Mesendoderm (in vitro differentiated cells): ENCODE results near the gene SRRM4.
"Not testable (repeated sequence)": the region's sequence is repeated elsewhere in the genome, so short reads cannot be mapped to it uniquely, and the experiment has no call there.

Experiments used
- DNase-seq: peaks from one replicate; pipeline ENCODE4 v3.0.0; 2013
- H2AK5ac ChIP-seq: 2 replicates; pipeline ENCODE4 v1.6.1; 2013; ENCODE audit warnings: low read length, inconsistent platforms
- H2BK120ac ChIP-seq: 2 replicates; pipeline ENCODE4 v1.6.1; 2013; ENCODE audit warnings: low read depth, mild to moderate bottlenecking, low read length, moderate library complexity, mixed read lengths
- H2BK15ac ChIP-seq: replicated peaks from 2 replicates; pipeline ENCODE4 v1.6.1; 2013; ENCODE audit warnings: low read depth, mild to moderate bottlenecking, moderate library complexity
- H2BK5ac ChIP-seq: 2 replicates; pipeline ENCODE4 v1.6.1; 2013; ENCODE audit warnings: low read length, inconsistent platforms
- H3K18ac ChIP-seq: 2 replicates; pipeline ENCODE4 v1.6.1; 2013; ENCODE audit warnings: mild to moderate bottlenecking, low read length, mixed read lengths
- H3K23ac ChIP-seq: one replicate; pipeline ENCODE4 v1.6.1; 2013; ENCODE audit warnings: low read length
- H3K27ac ChIP-seq: 2 replicates; pipeline ENCODE4 v1.5.1; 2013; ENCODE audit warnings: low read depth, mild to moderate bottlenecking, inconsistent platforms, low read length, moderate library complexity
- H3K27me3 ChIP-seq: 2 replicates; pipeline ENCODE4 v1.6.1; 2013; ENCODE audit warnings: low read length, control low read depth, mild to moderate bottlenecking, inconsistent platforms; ENCODE audit not compliant: insufficient read depth, poor library complexity
- H3K36me3 ChIP-seq: 2 replicates; pipeline ENCODE4 v1.6.1; 2013; ENCODE audit warnings: low read length, inconsistent platforms; ENCODE audit not compliant: control insufficient read depth, insufficient read depth
- H3K4ac ChIP-seq: one replicate; pipeline ENCODE4 v1.6.1; 2013; ENCODE audit warnings: low read depth, mild to moderate bottlenecking, low read length, moderate library complexity
- H3K4me1 ChIP-seq: 2 replicates; pipeline ENCODE4 v1.6.1; 2013; ENCODE audit warnings: low read depth, low read length, inconsistent platforms; ENCODE audit not compliant: control insufficient read depth
- H3K4me2 ChIP-seq: 2 replicates; pipeline ENCODE4 v1.6.1; 2013; ENCODE audit warnings: low read length
- H3K4me3 ChIP-seq: 2 replicates; pipeline ENCODE4 v1.5.1; 2013; ENCODE audit warnings: mild to moderate bottlenecking, low read length
- H3K56ac ChIP-seq: one replicate; pipeline ENCODE4 v1.6.1; 2013; ENCODE audit warnings: low read length
- H3K79me1 ChIP-seq: 2 replicates; pipeline ENCODE4 v1.6.1; 2013; ENCODE audit warnings: low read length, inconsistent platforms
- H3K79me2 ChIP-seq: 2 replicates; pipeline ENCODE4 v1.6.1; 2013; ENCODE audit warnings: mild to moderate bottlenecking, low read length; ENCODE audit not compliant: control insufficient read depth, insufficient read depth
- H3K9ac ChIP-seq: 2 replicates; pipeline ENCODE4 v1.6.1; 2013; ENCODE audit warnings: low read length, inconsistent platforms
- H4K5ac ChIP-seq: one replicate; pipeline ENCODE4 v1.6.1; 2013; ENCODE audit warnings: low read length
- H4K8ac ChIP-seq: one replicate; pipeline ENCODE4 v1.6.1; 2013; ENCODE audit warnings: low read depth, mild to moderate bottlenecking, control low read depth, low read length, moderate library complexity
- WGBS: extraction: QIAGEN DNeasy Blood & Tissue Kit; methylation state at CpG from one replicate; pipeline ENCODE4 v1.1.7; 2013; ENCODE audit warnings: low lambda C conversion rate, missing lambda C conversion rate; ENCODE audit not compliant: insufficient coverage; ENCODE audit errors: extremely low coverage; 5-methylcytosine and 5-hydroxymethylcytosine counted together

SRRM4 gene

GRCh38 chr12:119005085-119005484 lies 23.7 kb downstream of the SRRM4 start:
- Histone ChIP-seq H4K8ac (no peak overlapping the region), H3K27ac (no peak overlapping the region)
- WGBS, result no CpG with 5 or more reads among the region's 5 CpGs

GRCh38 chr12:119005913-119006312 lies 24.6 kb downstream of the SRRM4 start:
- Histone ChIP-seq H2BK5ac (no peak overlapping the region), H3K79me2 (no peaks in the 10 kb centered on the region), H3K36me3 (no peaks in the 10 kb centered on the region), H3K4me3 (no peak overlapping the region), H4K8ac (no peak overlapping the region), H3K18ac (no peak overlapping the region), H3K23ac (no peak overlapping the region), H3K56ac (no peak overlapping the region), H2BK15ac (no peak overlapping the region), H2BK120ac (no peak overlapping the region), H3K27me3 (no peaks in the 10 kb centered on the region), H3K4ac (no peak overlapping the region), H3K9ac (no peak overlapping the region), H3K4me2 (no peak overlapping the region), H2AK5ac (no peak overlapping the region), H3K79me1 (no peaks in the 10 kb centered on the region), H3K4me1 (peaks cover 11% of the 10 kb centered on the region), H3K27ac (no peak overlapping the region), H4K5ac (no peak overlapping the region)
- peak; percentile 27 for DNase-seq
- WGBS, result no CpG with 5 or more reads among the region's 4 CpGs

More at GRCh38 chr12:119005085-119005484, 23.7 kb downstream of the SRRM4 start:
- peaks cover 11% of the 10 kb centered on the region for H3K4me1 ChIP-seq
- no peaks in the 10 kb centered on the region for H3K27me3 ChIP-seq
- no peak overlapping the region for H3K56ac ChIP-seq
- H3K4me2 ChIP-seq, result no peak overlapping the region
- H2BK15ac ChIP-seq, result no peak overlapping the region
- no peak overlapping the region for H3K23ac ChIP-seq
- no peak overlapping the region for H2BK5ac ChIP-seq
- H3K18ac ChIP-seq, result no peak overlapping the region
- no peaks in the 10 kb centered on the region for H3K79me2 ChIP-seq
- no peak overlapping the region for H2AK5ac ChIP-seq
- H3K36me3 ChIP-seq, result no peaks in the 10 kb centered on the region
- H3K4me3 ChIP-seq, result no peak overlapping the region
- H2BK120ac ChIP-seq, result no peak overlapping the region
- H3K9ac ChIP-seq, result no peak overlapping the region
- H4K5ac ChIP-seq, result no peak overlapping the region
- H3K4ac ChIP-seq, result no peak overlapping the region
- no peaks in the 10 kb centered on the region for H3K79me1 ChIP-seq
- DNase-seq, result peak; percentile 28

- no peak overlapping the region for H3K27ac ChIP-seq
- WGBS, result no CpG with 5 or more reads among the region's 5 CpGs
- H3K56ac ChIP-seq, result no peak overlapping the region
- H3K23ac ChIP-seq, result no peak overlapping the region
- H3K4me1 ChIP-seq, result peaks cover 14% of the 10 kb centered on the region
- no peak overlapping the region for H3K4me3 ChIP-seq
- no peak overlapping the region for H3K4me2 ChIP-seq
- H3K9ac ChIP-seq, result no peak overlapping the region
- no peak overlapping the region for H3K4ac ChIP-seq
- no peaks in the 10 kb centered on the region for H3K79me1 ChIP-seq
- H3K18ac ChIP-seq, result no peak overlapping the region
- H3K27me3 ChIP-seq, result no peaks in the 10 kb centered on the region
- no peaks in the 10 kb centered on the region for H3K36me3 ChIP-seq
- H2BK15ac ChIP-seq, result no peak overlapping the region
- H2AK5ac ChIP-seq, result no peak overlapping the region
- no peak overlapping the region for H2BK120ac ChIP-seq
- H3K79me2 ChIP-seq, result no peaks in the 10 kb centered on the region
- peak; percentile 26 for DNase-seq
- no peak overlapping the region for H4K5ac ChIP-seq
- no peak overlapping the region for H2BK5ac ChIP-seq
- H4K8ac ChIP-seq, result no peak overlapping the region
These were observed 25.4 kb downstream of the SRRM4 start for GRCh38 chr12:119006746-119007145.

- H3K79me2 ChIP-seq, H3K4ac ChIP-seq, H4K5ac ChIP-seq, H3K9ac ChIP-seq, H4K8ac ChIP-seq, H3K27ac ChIP-seq, H3K4me3 ChIP-seq, H2BK120ac ChIP-seq, H2BK15ac ChIP-seq, H3K36me3 ChIP-seq, H2BK5ac ChIP-seq, H3K56ac ChIP-seq, H3K18ac ChIP-seq, H3K27me3 ChIP-seq, H2AK5ac ChIP-seq, H3K4me2 ChIP-seq, H3K79me1 ChIP-seq, H3K23ac ChIP-seq: not testable (repeated sequence)
- WGBS, result no CpG with 5 or more reads among the region's 1 CpG
- peak; percentile 71 for DNase-seq
- H3K4me1 ChIP-seq, result peaks cover 22% of the 10 kb centered on the region
These were observed 26.9 kb downstream of the SRRM4 start for GRCh38 chr12:119008273-119008672.

GRCh38 chr12:119008691-119009221 lies 27.4 kb downstream of the SRRM4 start:
- H4K8ac ChIP-seq, result no peak overlapping the region
- no peak overlapping the region for H2BK120ac ChIP-seq
- H3K36me3 ChIP-seq, result no peaks in the 10 kb centered on the region
- H3K18ac ChIP-seq, result no peak overlapping the region
- H3K4ac ChIP-seq, result no peak overlapping the region
- H3K23ac ChIP-seq, result no peak overlapping the region
- no peak overlapping the region for H4K5ac ChIP-seq
- H3K4me3 ChIP-seq, result no peak overlapping the region
- H3K27me3 ChIP-seq, result no peaks in the 10 kb centered on the region
- no CpG with 5 or more reads among the region's 20 CpGs for WGBS
- H3K79me2 ChIP-seq, result no peaks in the 10 kb centered on the region
- no peak for DNase-seq
- H2BK5ac ChIP-seq, result no peak overlapping the region
- peaks cover 22% of the 10 kb centered on the region for H3K4me1 ChIP-seq
- H3K27ac ChIP-seq, result no peak overlapping the region
- H3K4me2 ChIP-seq, result no peak overlapping the region
- H2BK15ac ChIP-seq, result no peak overlapping the region
- no peaks in the 10 kb centered on the region for H3K79me1 ChIP-seq
- H3K9ac ChIP-seq, result peak overlapping the region; percentile 6
- H3K56ac ChIP-seq, result peak overlapping the region; percentile 25
- H2AK5ac ChIP-seq, result no peak overlapping the region

- H3K27me3 ChIP-seq, result no peaks in the 10 kb centered on the region
- no peak overlapping the region for H3K4ac ChIP-seq
These were observed 29.9 kb downstream of the SRRM4 start for GRCh38 chr12:119011231-119011630.

More at GRCh38 chr12:119011231-119011630, 29.9 kb downstream of the SRRM4 start:
- Histone ChIP-seq H3K36me3 (no peaks in the 10 kb centered on the region), H3K4me2 (no peak overlapping the region), H3K56ac (no peak overlapping the region), H3K9ac (no peak overlapping the region), H3K4me3 (no peak overlapping the region), H4K8ac (no peak overlapping the region), H2BK5ac (no peak overlapping the region), H2BK120ac (no peak overlapping the region), H3K23ac (no peak overlapping the region), H3K4me1 (peaks cover 15% of the 10 kb centered on the region), H3K18ac (no peak overlapping the region), H2AK5ac (no peak overlapping the region), H3K79me1 (no peaks in the 10 kb centered on the region), H2BK15ac (no peak overlapping the region), H3K79me2 (no peaks in the 10 kb centered on the region), H3K27ac (no peak overlapping the region), H4K5ac (no peak overlapping the region)
- peak; percentile 38 for DNase-seq
- WGBS, result no CpG with 5 or more reads among the region's 2 CpGs
